Right ventricle myocardium inferior (tissue), 1 donor: ENCODE measurements around the gene ASAP3. TPM values are rescaled to one million over a fixed set of nuclear protein-coding genes. Genes with fewer than 3 reads are reported as not detected.
"Not testable (repeated sequence)": the region's sequence is repeated elsewhere in the genome, so short reads cannot be mapped to it uniquely, and the experiment has no call there.

Experiments
- ATAC-seq: fragments of 200-7000 bp; cut with Tn5 transposase; one replicate; pipeline ENCODE4 v1.9.1; 2020; ENCODE audit warnings: mild to moderate bottlenecking, moderate library complexity
- DNase-seq: peaks from one replicate; pipeline ENCODE4 v3.0.0; 2021; ENCODE audit errors: missing footprints
- intact Hi-C: fragments of 100-400 bp; cut with DNase I; formaldehyde crosslinking; loops from one replicate; pipeline ENCODE4 v1.11.0; 2022
- total RNA-seq: library from RNA; stranded (reverse); fragmentation: NEBNext Ultra II Directional; extraction: Animal tissue kit (Norgen Biotek cat#: 25700); gene quantifications from one replicate; pipeline ENCODE4 v1.2.1, GENCODE V29; 2021
- donor health status: DM: no; HTN: yes; CAD: no; lungs with severe emphysema.

ASAP3 gene
- total RNA-seq, 1 donor from 2014 or later, result 44.3 TPM

DNA sequence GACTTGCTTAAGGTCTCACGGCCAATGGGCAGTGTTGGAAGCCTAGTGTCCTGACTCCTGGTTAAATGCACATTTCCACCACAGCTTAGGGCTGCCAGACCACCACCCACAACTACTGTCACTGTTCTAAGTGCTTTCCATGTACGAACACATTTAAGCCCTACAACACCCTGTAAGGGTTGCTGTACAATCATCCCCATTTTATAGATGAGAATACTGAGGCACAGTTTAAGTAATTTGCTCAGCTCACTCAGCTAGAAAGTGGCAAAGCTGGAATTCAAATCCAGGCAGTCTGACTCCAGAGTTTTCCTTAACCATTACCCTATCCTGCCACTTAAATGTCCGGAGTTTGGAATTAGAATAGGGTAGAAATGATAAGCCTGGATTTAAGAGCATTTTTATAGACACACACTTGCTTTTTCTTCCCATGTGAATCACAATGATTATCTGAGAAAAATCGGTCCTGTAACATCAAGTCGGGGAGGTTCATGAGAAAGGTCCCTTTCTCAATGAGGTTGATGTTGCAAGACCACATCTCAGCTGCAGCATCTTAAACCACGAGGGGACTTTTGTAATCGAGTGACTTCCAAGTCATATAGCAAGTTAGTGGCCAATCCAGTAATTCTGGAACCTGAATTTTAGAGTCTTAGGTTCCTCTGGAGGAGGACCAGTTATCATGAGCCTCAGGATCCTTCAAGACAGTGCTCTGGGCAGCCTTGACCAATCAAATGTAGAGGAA is 38.4 kb upstream of the ASAP3 start:
- DNase-seq, result no peak
- intact Hi-C loops, result no loop called here
- ATAC-seq, result no peak

GRCh38 chr1:23521588-23521987 is 37.6 kb upstream of the ASAP3 start:
- DNase-seq (no peak), ATAC-seq (no peak)
- intact Hi-C loops, result no loop called here

DNA sequence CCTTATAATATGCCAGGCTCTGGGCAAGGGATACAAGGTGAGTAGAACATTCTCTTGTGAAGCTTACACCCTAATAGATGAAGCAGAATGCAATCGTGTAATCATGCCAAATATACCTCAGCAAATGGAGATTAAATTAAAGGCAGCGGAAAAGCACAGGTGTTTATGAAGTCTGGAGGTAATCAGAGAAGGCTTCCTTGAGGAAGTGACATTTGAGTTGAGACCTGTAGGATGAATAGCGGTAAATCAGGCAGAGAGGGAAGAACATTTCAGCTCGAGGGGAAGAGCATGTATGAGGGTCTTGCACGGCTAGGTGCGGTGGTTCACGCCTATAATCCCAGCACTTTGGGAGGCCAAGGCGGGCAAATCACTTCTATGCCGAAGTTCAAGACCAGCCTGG is 33.6 kb upstream of the ASAP3 start:
- no peak for DNase-seq
- intact Hi-C loops, result no loop called here
- ATAC-seq, result no peak

GRCh38 chr1:23515905-23516304 is 31.9 kb upstream of the ASAP3 start:
- intact Hi-C loops, result no loop called here
- ATAC-seq (no peak), DNase-seq (no peak)

DNA sequence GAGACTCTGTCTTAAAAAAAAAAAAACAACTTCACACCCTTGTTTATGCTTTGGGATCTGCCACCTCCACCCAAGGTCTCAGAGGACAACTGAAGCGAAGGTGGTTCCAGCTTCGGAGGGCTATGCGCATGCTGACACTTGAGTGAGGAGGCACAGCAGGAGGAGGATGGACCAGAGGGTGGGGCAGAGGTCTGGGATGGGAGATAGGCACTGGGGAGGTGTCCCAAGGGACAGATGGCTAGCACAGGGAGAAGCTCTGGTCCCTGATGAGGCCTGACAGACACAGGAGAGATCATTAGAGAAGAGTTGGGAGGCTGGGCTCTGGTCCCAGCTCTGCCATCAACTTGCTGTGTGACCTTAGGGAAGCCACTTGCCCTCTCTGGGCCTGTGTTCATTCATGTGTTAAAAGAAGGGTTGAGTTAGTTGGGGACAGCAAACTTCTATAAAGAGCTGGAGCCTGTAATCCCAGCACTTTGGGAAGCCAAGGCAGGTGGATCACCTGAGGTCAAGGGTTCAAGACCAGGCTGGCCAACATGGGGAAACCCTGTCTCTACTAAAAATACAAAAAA is 30.2 kb upstream of the ASAP3 start:
- intact Hi-C loops, result no loop called here
- DNase-seq, result no peak
- no peak for ATAC-seq

GRCh38 chr1:23509896-23510295 is 25.9 kb upstream of the ASAP3 start:
- ATAC-seq (no peak), DNase-seq (no peak)
- intact Hi-C loops, result no loop called here

- no peak for DNase-seq
- intact Hi-C loops, result no loop called here
- ATAC-seq, result no peak
These were observed 22.6 kb upstream of the ASAP3 start for GRCh38 chr1:23506376-23507107.

DNA sequence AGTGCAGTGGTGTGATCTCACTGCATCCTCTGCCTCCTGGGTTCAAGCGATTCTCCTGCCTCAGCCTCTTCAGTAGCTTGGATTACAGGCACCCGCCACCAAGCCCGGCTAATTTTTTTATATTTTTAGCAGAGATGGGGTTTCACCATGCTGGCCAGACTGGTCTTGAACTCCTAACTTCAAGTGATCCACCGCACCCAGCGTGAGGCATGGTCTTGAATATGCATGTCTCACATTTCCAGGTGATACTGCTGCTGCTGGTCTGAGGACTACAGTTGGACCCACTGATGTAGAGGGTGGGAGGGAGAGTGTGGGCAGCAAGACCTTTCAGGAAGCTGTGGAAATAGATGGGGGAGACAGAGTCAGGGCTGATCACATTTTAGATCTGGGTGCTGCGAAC is 21.9 kb upstream of the ASAP3 start:
- intact Hi-C loops, result no loop called here
- no peak for ATAC-seq
- no peak for DNase-seq

GRCh38 chr1:23504156-23504555 is 20.2 kb upstream of the ASAP3 start:
- ATAC-seq, DNase-seq, intact Hi-C loops: not testable (repeated sequence)

- intact Hi-C loops, result no loop called here
- ATAC-seq (no peak), DNase-seq (no peak)
These were observed 19.0 kb upstream of the ASAP3 start for GRCh38 chr1:23502951-23503350.

DNA sequence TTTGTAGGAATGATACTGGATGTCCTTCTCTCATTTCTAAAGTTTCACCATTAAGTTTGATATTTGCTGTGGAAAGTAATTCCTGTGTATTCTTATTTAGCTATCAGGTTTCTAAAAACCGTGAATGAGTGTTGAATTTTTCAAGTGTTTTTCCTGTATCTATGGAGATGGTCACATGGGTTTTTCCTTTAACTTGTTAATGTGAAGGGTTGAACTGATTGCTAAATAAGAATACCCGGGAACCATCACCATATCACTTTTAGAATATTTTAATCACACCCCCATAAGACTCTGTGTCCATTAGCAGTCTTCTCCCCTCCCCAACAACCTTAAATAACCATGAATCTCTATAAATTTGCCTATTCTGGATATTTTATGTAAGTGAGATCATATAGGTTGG is 16.5 kb upstream of the ASAP3 start:
- DNase-seq, result no peak
- no peak for ATAC-seq
- intact Hi-C loops, result no loop called here

- no peak for ATAC-seq
These were observed 13.9 kb upstream of the ASAP3 start for GRCh38 chr1:23497777-23498439.

DNA sequence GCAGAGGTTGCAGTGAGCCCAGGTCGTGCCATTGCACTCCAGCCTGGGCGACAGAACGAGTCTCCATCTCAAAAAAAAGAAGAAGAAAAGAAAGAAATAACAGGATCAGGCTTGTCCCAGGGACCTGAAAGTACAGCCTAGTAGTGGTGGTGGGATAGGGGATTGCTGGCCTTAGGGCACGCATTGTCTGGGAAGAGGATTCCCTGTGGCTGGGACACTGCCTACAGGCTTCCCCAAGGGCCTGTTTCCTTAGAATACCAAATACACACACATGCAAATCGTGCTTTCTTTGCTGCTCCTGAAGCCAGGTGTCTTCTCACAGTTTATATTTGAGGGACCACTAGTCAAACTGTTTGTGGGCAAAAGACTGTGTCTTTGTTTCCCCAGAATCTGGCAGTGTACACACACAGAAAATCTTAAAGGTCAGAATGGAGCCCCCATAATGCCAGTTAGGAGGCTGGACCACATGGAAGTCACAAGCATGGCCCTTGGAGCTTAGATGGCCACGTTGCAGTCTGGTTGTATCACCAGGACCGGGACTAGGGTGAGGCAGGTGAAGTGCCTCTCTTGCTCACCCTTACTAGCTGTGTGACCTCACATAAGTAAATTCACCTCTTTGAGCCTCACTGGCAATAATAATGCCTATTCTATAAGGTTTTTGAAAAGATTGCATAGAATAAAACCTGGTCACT is 12.7 kb upstream of the ASAP3 start:
- ATAC-seq (no peak), DNase-seq (no peak)
- intact Hi-C loops, result loop anchor here (1.0 to 5.0 kb wide), 2 partner anchors 43 to 141 kb away; no protein-coding TSS in a partner anchor

More at GRCh38 chr1:23497777-23498439, 13.9 kb upstream of the ASAP3 start:
- intact Hi-C loops, result loop anchor here (1.0 to 5.0 kb wide), 2 partner anchors 41 to 139 kb away; no protein-coding TSS in a partner anchor
- no peak for DNase-seq

GRCh38 chr1:23494836-23495235 is 10.9 kb upstream of the ASAP3 start:
- DNase-seq, ATAC-seq: not testable (repeated sequence)
- intact Hi-C loops, result loop anchor here (5.0 kb wide), 1 partner anchor 142 kb away; no protein-coding TSS in a partner anchor

- DNase-seq, intact Hi-C loops, ATAC-seq: not testable (repeated sequence)
These were observed 8.8 kb upstream of the ASAP3 start for GRCh38 chr1:23492776-23493175.

- ATAC-seq (no peak), DNase-seq (no peak)
- intact Hi-C loops, result no loop called here
These were observed 8.2 kb upstream of the ASAP3 start for GRCh38 chr1:23492132-23492720.

DNA sequence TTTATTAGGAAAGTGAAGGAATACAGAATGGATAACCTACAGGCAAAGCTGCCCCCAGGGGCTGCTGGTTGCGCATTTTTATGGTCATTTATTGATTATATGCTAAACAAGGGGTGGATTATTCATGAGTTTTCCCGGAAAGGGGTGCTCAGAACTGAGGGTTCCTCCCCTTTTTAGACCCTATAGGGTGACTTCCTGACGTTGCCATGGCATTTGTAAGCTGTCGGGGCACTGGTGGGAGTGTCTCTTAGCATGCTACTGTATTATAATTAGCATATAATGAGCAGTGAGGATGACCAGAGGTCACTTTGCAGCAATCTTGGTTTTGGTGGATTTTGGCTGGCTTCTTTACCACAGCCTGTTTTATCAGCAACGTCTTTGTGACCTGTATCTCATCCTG is 5.9 kb upstream of the ASAP3 start:
- DNase-seq (no peak), ATAC-seq (no peak)
- intact Hi-C loops, result no loop called here

- ATAC-seq (no peak), DNase-seq (no peak)
- intact Hi-C loops, result loop anchor here (2.0 kb wide), 1 partner anchor 140 kb away; the partner anchor contains the start of gene HNRNPR
These were observed 988 bp upstream of the ASAP3 start for GRCh38 chr1:23485002-23485332.
